Skeletal muscle cell (primary cell): ENCODE measurements around the gene CGB2.
"Not testable (repeated sequence)": the region's sequence is repeated elsewhere in the genome, so short reads cannot be mapped to it uniquely, and the experiment has no call there.

Source experiments
- DNase-seq: peaks from one replicate; pipeline ENCODE4 v3.0.0-alpha.2; 2010; ENCODE audit warnings: low read depth
- H3K4me3 ChIP-seq: 2 replicates; pipeline ENCODE4 v1.5.1; 2011; ENCODE audit warnings: low read depth, mild to moderate bottlenecking, control low read depth, low read length, moderate library complexity

Gene CGB2

DNA sequence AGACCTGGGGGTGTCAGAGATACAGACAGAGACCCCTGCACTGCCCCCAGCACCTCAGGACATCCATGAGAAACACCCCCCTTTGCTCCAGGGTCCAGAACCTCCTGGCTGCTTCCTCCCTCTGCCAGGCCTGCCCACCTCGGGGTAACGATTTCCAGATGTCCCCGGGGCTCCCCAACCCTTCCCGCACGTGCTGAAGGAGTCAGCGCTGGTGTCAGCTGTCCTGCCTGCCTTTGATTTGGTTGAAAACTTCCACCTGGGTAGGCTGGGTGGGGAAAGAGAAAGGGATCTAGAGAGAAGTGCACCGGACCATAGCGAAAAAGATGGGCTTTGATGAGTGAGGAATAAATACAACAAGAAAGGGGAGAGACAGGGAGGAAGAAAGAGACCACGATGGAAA, 27.4 kb downstream of the CGB2 start:
- DNase-seq, result no peak

DNA sequence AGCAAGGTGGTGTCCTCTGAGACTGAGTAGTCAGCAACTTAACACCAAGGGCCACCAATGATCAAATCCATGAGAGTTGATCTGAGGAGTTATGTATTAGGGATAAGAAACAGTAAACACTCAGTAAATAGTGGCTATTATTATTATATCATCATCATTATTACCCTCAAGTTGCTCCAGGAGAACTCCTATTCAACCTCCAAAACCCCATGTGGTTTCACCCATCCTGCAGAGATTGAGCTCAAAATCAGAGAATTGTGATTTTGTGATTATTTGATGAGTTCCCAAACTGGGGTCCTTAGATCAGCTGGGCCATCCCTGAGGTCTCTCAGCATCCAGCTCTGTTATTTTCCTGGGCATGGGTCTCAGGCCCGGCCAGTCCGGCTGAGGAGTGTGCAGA, 29.3 kb downstream of the CGB2 start:
- DNase-seq, result no peak
- no peak overlapping the region for H3K4me3 ChIP-seq

More for the DNA sequence above, 27.4 kb downstream of the CGB2 start:
- H3K4me3 ChIP-seq, result no peak overlapping the region

DNA sequence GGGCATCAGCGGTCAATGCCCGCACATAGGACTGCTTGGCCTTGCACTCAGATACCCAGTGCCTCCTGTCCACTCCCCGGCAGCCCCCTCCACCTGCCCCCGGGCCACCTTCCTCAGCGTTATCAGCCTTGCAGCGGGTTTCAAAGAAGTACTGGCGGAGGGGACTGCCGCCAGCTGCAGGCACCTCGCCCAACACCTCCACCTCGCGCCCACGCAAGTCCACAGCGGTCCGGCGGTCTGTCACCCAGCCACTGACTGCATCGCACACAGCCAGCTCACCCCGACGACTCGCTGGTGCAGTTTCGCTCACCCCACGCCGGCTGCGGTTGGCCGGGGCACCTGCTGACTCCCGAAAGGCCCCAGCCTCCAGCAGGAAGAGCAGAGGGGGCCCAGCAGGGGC, 29.8 kb downstream of the CGB2 start:
- DNase-seq, result no peak
- no peak overlapping the region for H3K4me3 ChIP-seq

DNA sequence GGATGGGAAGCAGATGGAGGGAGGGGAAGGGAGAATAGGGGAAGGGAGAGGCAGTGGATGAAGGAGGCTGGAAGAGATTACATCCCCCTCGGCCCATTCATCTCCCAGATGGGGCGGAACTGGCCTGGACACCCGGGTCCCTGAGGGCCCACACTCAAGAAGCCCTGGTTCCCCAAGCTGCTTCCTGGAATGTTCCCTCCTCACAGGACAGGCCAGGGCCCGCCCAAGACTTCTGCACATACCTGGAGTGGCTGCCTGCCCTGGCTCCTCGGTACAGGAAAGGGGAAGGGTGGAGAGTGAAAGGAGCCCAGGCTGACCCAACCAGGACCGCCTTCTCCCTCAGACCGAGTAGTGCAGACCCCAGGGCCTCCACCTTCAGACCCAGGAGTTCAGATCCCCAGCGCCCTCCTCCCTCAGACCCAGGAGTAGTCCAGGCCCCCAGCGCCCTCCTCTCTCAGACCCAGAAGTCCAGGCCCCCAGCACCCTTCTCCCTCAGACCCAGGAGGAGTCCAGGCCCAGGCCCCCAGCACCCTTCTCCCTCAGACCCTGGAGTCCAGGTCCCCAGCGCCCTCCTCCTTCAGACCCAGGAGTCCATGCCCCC, 32.4 kb downstream of the CGB2 start:
- no peak for DNase-seq
- H3K4me3 ChIP-seq, result peak overlapping the region; percentile 32

DNA sequence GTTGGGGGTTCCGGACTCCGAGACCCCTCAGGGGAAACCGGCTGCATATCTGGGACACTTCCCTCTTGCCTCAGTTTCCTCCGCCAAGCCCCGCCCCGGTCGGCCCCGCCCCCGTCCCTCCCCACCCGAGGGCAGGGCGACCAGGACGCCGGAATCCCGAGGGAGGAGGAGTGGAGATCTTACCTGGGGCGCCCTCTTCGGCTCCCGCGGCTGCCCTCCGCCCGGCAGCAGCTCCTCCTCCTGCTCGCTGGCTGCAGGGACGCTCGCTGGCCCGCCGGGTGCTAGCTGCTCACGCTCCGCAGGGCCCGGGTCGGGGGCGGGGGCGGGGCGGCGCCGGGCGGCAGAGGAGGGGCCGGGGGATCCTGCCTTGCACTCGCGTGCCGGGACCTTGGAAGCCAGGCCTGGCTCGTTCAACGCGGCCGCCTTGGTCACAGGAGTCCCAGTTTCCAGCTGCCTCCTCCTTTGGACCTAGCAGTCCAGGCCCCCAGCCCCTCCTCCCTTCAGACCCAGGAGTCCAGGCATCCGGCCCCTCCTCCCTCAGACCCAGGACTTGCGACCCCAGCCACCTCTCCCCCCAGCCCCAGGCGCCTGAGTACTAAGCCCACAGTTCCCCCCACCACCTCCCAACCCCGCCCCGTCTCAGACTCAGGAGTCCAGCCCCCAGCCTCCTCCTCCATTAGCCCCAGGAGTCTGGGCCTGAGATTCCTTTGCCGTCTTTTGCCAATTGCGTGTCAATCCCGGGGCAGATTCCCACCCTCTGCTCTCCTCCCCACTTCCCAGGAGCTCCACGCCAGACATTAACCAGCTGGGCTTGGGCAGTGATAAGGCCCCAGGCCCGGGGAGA, 33.3 kb downstream of the CGB2 start, which contains the start of gene NTF4:
TSS of gene NTF4 (minus strand) at position 51 of the 844 bp plus-strand sequence. CDS start 2,821 bp downstream, outside the sequence.
- no peak for DNase-seq
- H3K4me3 ChIP-seq, result peak within 1 kb of the TSS; percentile 32

DNA sequence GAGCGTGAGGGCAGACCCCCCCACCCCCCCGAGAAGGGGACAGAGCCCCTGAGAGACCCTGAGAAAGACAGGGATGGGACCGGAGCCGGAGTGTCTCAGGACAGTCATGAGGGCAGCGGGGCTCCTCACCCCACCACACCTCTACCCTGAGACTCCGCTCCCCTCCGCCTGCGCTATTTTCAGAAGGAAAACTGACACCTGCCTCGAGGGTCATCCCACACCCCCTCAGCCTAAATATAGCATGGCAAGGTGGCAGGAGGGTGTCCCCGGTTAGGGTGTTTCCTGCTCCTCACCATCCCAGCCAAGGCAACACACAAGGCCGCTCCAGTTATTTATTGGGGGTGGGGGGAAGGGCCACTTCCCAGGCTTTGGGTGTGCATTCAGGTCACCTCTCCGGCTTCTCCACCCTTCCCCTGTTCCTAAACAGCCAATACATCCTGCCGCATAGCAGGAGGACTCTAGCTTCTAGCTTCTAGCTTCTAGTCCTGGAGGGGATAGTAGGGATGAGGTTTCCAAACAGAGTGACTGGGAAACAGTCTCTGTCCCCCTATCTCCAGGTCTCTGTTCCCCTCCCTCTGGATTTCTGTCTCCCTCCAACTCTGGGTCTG, 34.3 kb downstream of the CGB2 start:
- H3K4me3 ChIP-seq, result no peak overlapping the region
- no peak for DNase-seq

DNA sequence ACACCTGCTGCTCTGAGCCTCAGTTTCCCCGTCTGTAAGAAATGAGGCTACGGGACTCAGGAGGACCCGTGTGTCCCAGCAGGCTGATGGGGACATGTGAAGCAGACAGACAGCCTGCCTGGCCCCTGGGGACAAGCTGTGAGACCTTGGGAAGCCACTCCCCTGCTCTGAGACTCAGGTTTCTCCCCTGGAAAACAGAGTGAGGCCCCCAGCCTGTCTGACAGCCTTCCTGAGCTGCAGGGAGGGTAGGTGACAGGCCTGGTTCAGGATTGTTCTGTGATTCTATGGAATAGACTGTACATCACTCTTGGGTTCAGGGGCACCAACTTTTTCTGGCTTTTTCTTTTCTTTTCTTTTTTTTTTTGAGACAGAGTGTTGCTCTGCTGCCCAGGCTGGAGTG, 35.9 kb downstream of the CGB2 start:
- no peak for DNase-seq
- H3K4me3 ChIP-seq, result no peak overlapping the region

DNA sequence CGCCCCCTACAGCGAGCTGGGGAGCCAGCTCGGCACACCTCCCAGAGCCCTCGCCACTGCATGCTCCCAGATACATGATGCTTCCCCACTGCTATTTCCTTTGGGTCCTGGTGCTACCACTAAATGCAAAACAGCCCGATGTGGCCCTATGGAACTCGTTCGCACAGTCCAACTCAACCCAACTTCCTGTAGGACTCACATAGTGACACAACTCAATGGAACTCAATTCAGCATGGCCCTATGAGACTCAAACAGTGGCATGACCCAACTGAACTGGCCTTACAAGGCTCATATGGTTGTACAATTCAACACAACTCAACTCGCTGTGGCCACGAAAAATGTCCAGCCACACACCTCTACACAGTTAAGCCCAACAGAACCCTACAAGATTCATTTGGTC, 37.3 kb downstream of the CGB2 start:
- no peak overlapping the region for H3K4me3 ChIP-seq
- DNase-seq, result no peak

- H3K4me3 ChIP-seq, result no peak overlapping the region
- DNase-seq, result no peak
Measured at GRCh38 chr19:49070416-49070815, 38.7 kb downstream of the CGB2 start.

GRCh38 chr19:49071860-49072547, 40.3 kb downstream of the CGB2 start:
- DNase-seq, result no peak
- peak overlapping the region; percentile 15 for H3K4me3 ChIP-seq

GRCh38 chr19:49073514-49074378, 42.1 kb downstream of the CGB2 start:
- DNase-seq, result no peak
- H3K4me3 ChIP-seq, result no peak overlapping the region

GRCh38 chr19:49074869-49075268, 43.2 kb downstream of the CGB2 start:
- not testable (repeated sequence) for H3K4me3 ChIP-seq, DNase-seq

GRCh38 chr19:49080392-49080791, 48.7 kb downstream of the CGB2 start:
- H3K4me3 ChIP-seq, result no peak overlapping the region
- DNase-seq, result no peak

- DNase-seq, result no peak
- H3K4me3 ChIP-seq, result no peak overlapping the region
Measured at GRCh38 chr19:49081273-49081672, 49.6 kb downstream of the CGB2 start.
